Mammary epithelial cell (primary cell): Measurements from ENCODE around the gene GBX1.

Source experiments
- CTCF ChIP-seq, 2 donors: IDR thresholded peaks in 1 of 2; conservative IDR thresholded peaks in 1 of 2; 2 replicates each; pipeline ENCODE4 v1.5.1; 2011 to 2012; ENCODE audit warnings: inconsistent platforms in 2 of 2, low read length in 2 of 2, mild to moderate bottlenecking in 2 of 2, control low read depth in 1 of 2, low read depth in 1 of 2; ENCODE audit not compliant: insufficient read depth in 1 of 2; ENCODE audit errors: extremely low read depth in 1 of 2
- EZH2 ChIP-seq: IDR thresholded peaks from 2 replicates; pipeline ENCODE4 v1.6.1; 2012; ENCODE audit warnings: low read length, inconsistent platforms, borderline replicate concordance

DNA sequence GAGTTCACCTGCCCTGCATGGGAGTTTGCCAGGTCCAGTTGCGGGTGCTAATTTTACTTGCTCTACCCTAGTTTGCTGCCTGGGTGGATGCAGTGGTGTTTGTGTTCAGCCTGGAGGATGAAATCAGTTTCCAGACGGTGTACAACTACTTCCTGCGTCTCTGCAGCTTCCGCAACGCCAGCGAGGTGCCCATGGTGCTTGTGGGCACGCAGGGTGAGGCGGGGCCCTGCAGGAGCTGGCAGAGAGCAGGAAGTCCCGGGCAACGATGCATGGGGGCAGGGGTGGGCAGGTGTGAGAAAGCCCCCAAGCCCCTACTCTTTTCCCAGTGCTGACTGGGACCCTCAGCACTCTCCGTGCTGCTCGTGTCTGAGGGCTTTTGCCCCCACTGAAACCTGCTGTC is 49.9 kb downstream of the GBX1 start:
- TF ChIP-seq CTCF (conservative IDR thresholded peaks at IDR 0.05 in 1 of 2, IDR thresholded peaks at IDR 0.05 in 1 of 2; ENCODE audit: extremely low read depth in 1 of 2, insufficient read depth in 1 of 2, low read depth in 1 of 2, low read length in 2 of 2): no peak
- TF ChIP-seq EZH2: no peak
